ENCODE results near the gene FBXL5. TPM values are rescaled to one million over a fixed set of nuclear protein-coding genes. Genes with fewer than 3 reads are reported as not detected.

FBXL5 gene
- total RNA-seq, 4 donors from 2014 or later, result 95.9 to 191 (median 159) TPM

DNA sequence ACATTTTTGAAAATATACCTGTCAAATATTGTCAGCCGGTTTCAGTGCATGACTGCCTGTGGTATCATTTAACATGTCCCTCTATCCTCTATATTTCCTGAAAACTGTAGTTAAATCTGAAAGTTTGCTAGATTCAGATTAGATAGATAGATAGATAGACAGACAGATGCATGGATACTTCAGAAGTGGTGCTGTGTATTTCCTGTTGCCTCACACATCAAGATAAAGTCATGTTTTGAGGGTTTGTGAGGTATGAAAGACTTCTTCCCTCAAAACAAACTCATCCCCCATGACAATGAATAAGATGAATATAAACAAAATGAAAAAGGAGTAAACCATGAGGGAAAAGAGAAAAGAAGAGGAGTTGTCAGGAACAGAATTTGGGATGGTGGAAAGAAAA is 41.7 kb upstream of the FBXL5 start:
- Histone ChIP-seq H3K27me3 (no peaks in the 10 kb centered on the region), H3K4me1 (no peaks in the 10 kb centered on the region), H3K36me3 (no peaks in the 10 kb centered on the region), H3K9me3 (no peaks in the 10 kb centered on the region), H3K4me3 (no peak overlapping the region), H3K27ac (no peak overlapping the region)
- ATAC-seq, result no peak
- WGBS, 2 donors (ENCODE audit: low coverage in 1 of 2), result 100% methylated on average over 1 of the region's 1 CpG
- TF ChIP-seq, protein P1, sequence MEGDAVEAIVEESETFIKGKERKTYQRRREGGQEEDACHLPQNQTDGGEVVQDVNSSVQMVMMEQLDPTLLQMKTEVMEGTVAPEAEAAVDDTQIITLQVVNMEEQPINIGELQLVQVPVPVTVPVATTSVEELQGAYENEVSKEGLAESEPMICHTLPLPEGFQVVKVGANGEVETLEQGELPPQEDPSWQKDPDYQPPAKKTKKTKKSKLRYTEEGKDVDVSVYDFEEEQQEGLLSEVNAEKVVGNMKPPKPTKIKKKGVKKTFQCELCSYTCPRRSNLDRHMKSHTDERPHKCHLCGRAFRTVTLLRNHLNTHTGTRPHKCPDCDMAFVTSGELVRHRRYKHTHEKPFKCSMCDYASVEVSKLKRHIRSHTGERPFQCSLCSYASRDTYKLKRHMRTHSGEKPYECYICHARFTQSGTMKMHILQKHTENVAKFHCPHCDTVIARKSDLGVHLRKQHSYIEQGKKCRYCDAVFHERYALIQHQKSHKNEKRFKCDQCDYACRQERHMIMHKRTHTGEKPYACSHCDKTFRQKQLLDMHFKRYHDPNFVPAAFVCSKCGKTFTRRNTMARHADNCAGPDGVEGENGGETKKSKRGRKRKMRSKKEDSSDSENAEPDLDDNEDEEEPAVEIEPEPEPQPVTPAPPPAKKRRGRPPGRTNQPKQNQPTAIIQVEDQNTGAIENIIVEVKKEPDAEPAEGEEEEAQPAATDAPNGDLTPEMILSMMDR (IDR thresholded peaks at IDR 0.05), result no peak
- TF ChIP-seq POLR2AphosphoS5 (IDR thresholded peaks at IDR 0.05) (no peak), POLR2A (IDR thresholded peaks at IDR 0.05) (no peak), EP300 (IDR thresholded peaks at IDR 0.05) (no peak)

DNA sequence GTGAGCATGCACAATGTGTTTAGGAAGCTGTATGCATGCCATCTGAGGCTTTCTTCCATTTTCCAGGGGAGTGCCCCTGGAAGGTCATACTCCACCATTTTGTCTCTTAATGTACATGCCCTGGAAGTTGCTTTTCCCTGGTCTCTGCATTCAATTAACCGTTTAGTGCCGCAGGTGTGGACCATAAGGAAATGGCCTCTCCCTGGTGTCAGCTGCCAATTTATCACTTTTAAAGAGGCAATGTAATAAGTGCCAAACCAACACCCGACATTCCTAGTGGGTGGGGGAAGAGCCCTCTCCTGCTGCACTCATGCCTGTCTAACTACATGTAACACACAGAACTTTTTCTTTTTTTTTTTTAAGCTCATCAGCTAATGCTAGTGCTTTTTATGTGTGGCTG is 40.6 kb upstream of the FBXL5 start:
- Histone ChIP-seq H3K27ac (no peak overlapping the region), H3K27me3 (no peaks in the 10 kb centered on the region), H3K9me3 (no peaks in the 10 kb centered on the region), H3K4me3 (no peak overlapping the region), H3K4me1 (peaks cover 0 to under 1% (median 0%) of the 10 kb centered on the region in 3 donors), H3K36me3 (no peaks in the 10 kb centered on the region)
- 72% methylated on average over 3 of the region's 3 CpGs; no CpG with 5 or more reads in 1 of the 2 donors for WGBS, 2 donors (ENCODE audit: low coverage in 1 of 2)
- no peak for ATAC-seq
- no peak for TF ChIP-seq POLR2AphosphoS5 (IDR thresholded peaks at IDR 0.05)
- TF ChIP-seq EP300 (IDR thresholded peaks at IDR 0.05), result no peak
- TF ChIP-seq POLR2A (IDR thresholded peaks at IDR 0.05), result no peak
- TF ChIP-seq, protein P1 (IDR thresholded peaks at IDR 0.05), result no peak

DNA sequence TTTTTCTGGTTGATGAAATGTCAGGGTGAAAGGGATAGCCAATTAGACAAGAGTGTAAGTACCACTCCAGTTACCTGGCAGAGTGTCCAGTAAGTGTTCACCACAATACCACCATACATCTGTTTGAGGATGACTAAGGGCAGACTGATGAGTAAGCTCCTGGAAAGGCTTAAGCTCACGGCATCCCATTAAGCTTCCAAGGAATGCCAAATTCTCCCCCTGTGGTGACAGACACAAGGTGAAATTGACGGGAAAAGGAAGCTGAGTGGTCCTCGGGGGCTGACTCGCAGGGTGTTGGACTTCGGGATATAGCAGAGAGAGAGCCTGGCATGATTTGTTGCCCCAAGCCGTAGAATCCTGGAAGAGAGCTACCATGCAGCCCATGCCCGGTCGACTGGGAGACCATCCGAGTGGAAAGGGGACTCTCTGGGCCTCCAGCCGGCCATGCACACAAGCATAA is 40.1 kb upstream of the FBXL5 start:
- Histone ChIP-seq H3K36me3 (no peaks in the 10 kb centered on the region), H3K27ac (no peak overlapping the region), H3K27me3 (no peaks in the 10 kb centered on the region), H3K4me3 (no peak overlapping the region), H3K4me1 (peaks cover 0 to 4% (median 0%) of the 10 kb centered on the region in 3 donors), H3K9me3 (no peaks in the 10 kb centered on the region)
- TF ChIP-seq EP300 (IDR thresholded peaks at IDR 0.05) (no peak), POLR2AphosphoS5 (IDR thresholded peaks at IDR 0.05) (no peak), POLR2A (IDR thresholded peaks at IDR 0.05) (no peak)
- TF ChIP-seq, protein P1 (IDR thresholded peaks at IDR 0.05), result no peak
- ATAC-seq, result no peak
- 40% methylated on average over 1 of the region's 10 CpGs; no CpG with 5 or more reads in 1 of the 2 donors for WGBS, 2 donors (ENCODE audit: low coverage in 1 of 2)

DNA sequence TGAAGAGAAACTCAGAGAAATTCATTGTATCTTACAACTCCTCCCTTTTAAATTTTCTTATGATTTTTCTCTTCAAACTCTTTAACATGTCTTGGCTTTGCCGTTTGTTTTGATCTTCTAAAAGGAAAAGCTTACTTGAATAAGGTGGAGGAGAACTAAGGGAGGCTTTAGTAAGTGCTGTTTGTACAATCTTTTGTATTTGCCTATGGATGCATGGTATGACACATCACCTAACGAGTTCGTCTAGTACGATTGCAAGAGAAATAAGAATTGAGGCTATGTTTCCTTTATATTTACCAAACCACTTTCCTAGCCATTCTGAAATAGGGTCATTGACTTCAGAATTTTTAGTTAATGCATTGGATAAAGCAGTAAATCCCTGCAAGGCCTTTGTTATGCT is 39.3 kb upstream of the FBXL5 start:
- no peak overlapping the region for H3K4me3 ChIP-seq
- peaks cover 0 to 4% (median 0%) of the 10 kb centered on the region in 3 donors for H3K4me1 ChIP-seq
- peaks cover 0 to 2% of the 10 kb centered on the region in 2 donors for H3K36me3 ChIP-seq
- H3K27ac ChIP-seq, result no peak overlapping the region
- H3K9me3 ChIP-seq, result no peaks in the 10 kb centered on the region
- ATAC-seq, result no peak
- 93 to 95% methylated on average over 4 of the region's 4 CpGs for WGBS, 2 donors (ENCODE audit: low coverage in 1 of 2)
- H3K27me3 ChIP-seq, result no peaks in the 10 kb centered on the region
- TF ChIP-seq POLR2AphosphoS5 (IDR thresholded peaks at IDR 0.05), result no peak
- TF ChIP-seq EP300 (IDR thresholded peaks at IDR 0.05), result no peak
- TF ChIP-seq, protein P1 (IDR thresholded peaks at IDR 0.05), result no peak
- no peak for TF ChIP-seq POLR2A (IDR thresholded peaks at IDR 0.05)

DNA sequence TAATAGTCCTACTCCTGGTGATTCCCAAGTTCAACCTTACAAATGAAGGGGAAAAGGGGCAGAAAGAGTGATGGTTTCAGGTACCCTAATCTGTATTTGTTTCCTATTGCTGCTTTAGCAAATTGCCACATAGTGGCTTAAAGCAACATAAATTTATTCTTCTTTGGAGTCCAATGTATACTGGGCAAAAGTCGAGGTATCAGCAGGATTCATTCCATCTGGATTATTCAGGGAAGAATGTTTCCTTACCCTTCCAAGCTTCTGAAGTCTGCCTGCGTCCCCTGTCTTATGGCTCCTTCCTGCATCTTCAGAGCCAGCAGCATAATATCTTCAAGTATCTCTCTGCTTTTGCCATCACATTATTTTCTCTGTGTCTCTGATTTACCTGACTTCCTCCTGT is 37.4 kb upstream of the FBXL5 start:
- Histone ChIP-seq H3K9me3 (no peaks in the 10 kb centered on the region), H3K4me3 (no peak overlapping the region), H3K36me3 (peaks cover 0 to 17% of the 10 kb centered on the region in 2 donors), H3K27me3 (no peaks in the 10 kb centered on the region), H3K27ac (no peak overlapping the region), H3K4me1 (peaks cover 0 to 4% (median 0%) of the 10 kb centered on the region in 3 donors)
- no peak for ATAC-seq
- WGBS, 2 donors (ENCODE audit: low coverage in 1 of 2), result 84 to 94% methylated on average over 2 of the region's 2 CpGs
- TF ChIP-seq POLR2AphosphoS5 (IDR thresholded peaks at IDR 0.05) (no peak), EP300 (IDR thresholded peaks at IDR 0.05) (no peak), POLR2A (IDR thresholded peaks at IDR 0.05) (no peak)
- TF ChIP-seq, protein P1 (IDR thresholded peaks at IDR 0.05), result no peak
